Fibroblast of lung (primary cell): ENCODE results near the gene SAMD11.

ENCODE experiments used
- CTCF ChIP-seq, 2 donors: IDR thresholded peaks in 1 of 2; conservative IDR thresholded peaks in 1 of 2; 1 replicate in 1 of 2; 2 replicates in 1 of 2; pipeline ENCODE4 v1.5.1; 2011 to 2012; ENCODE audit warnings: low read length in 2 of 2, control low read depth in 1 of 2, inconsistent platforms in 1 of 2, low read depth in 1 of 2, mild to moderate bottlenecking in 1 of 2
- EZH2 ChIP-seq: IDR thresholded peaks from 2 replicates; pipeline ENCODE4 v1.5.1; 2012; ENCODE audit warnings: low read length, control low read depth, mild to moderate bottlenecking; ENCODE audit errors: missing control alignments

GRCh38 chr1:991895-992294, 68.2 kb downstream of the SAMD11 start:
- TF ChIP-seq CTCF (conservative IDR thresholded peaks at IDR 0.05 in 1 of 2, IDR thresholded peaks at IDR 0.05 in 1 of 2; ENCODE audit: low read depth in 1 of 2, low read length in 2 of 2) = no peak
- TF ChIP-seq EZH2 = no peak
